A673 (cell line): ENCODE results near the gene BMP2K. TPM values are rescaled to one million over a fixed set of nuclear protein-coding genes. Genes with fewer than 3 reads are reported as not detected.

Source experiments
- BruUV-seq: library from RNA; stranded (reverse); fragments of 400-500 nt; replicated peaks from 2 replicates; lab custom pipeline; 2021; lab: Mats Ljungman, UMichigan
- CTCF ChIA-PET: fragments of 300-600 bp; sonication (Branson Sonifier 250); formaldehyde crosslinking; loops from one replicate; lab custom pipeline; 2022; ENCODE audit warnings: antibody characterized with exemption; lab: Charles Lee
- POLR2A ChIA-PET: fragments of 300-600 bp; sonication (Branson Sonifier 250); formaldehyde crosslinking; loops from one replicate; lab custom pipeline; 2022; ENCODE audit warnings: antibody characterized with exemption; ENCODE audit not compliant: low non-redundant PET; lab: Charles Lee
- DNase-seq: peaks from one replicate; pipeline ENCODE4 v3.0.0-alpha.2; 2015; ENCODE audit warnings: low spot score
- H3K27ac ChIP-seq: fragments of 200-600 bp; sonication (generic); 2 replicates; pipeline ENCODE4 v1.5.1; 2016; ENCODE audit warnings: mixed run types, low read depth, mild to moderate bottlenecking, mixed read lengths, antibody characterized with exemption, low read length; ENCODE audit not compliant: poor library complexity, severe bottlenecking
- H3K27me3 ChIP-seq: fragments of 200-600 bp; sonication (generic); replicated peaks from 2 replicates; pipeline ENCODE4 v1.6.1; 2017; ENCODE audit warnings: mixed run types, low read depth, mild to moderate bottlenecking, mixed read lengths, antibody characterized with exemption, low read length; ENCODE audit not compliant: insufficient read depth, poor library complexity
- H3K36me3 ChIP-seq: fragments of 200-600 bp; sonication (generic); 2 replicates; pipeline ENCODE4 v1.6.1; 2016; ENCODE audit warnings: mixed run types, mild to moderate bottlenecking, mixed read lengths, antibody characterized with exemption, low read length; ENCODE audit not compliant: insufficient read depth, poor library complexity, severe bottlenecking
- H3K4me1 ChIP-seq: fragments of 200-600 bp; sonication (generic); 2 replicates; pipeline ENCODE4 v1.6.1; 2017; ENCODE audit warnings: mixed run types, mild to moderate bottlenecking, mixed read lengths, antibody characterized with exemption, low read length; ENCODE audit not compliant: insufficient read depth, poor library complexity, severe bottlenecking
- H3K4me3 ChIP-seq: fragments of 200-600 bp; sonication (generic); 2 replicates; pipeline ENCODE4 v1.5.1; 2016; ENCODE audit warnings: low read depth, mixed run types, mild to moderate bottlenecking, mixed read lengths, low read length; ENCODE audit not compliant: poor library complexity, severe bottlenecking
- H3K9me3 ChIP-seq: fragments of 200-600 bp; sonication (generic); 2 replicates; pipeline ENCODE4 v1.6.1; 2016; ENCODE audit warnings: mixed run types, low read depth, mild to moderate bottlenecking, mixed read lengths, antibody characterized with exemption, low read length; ENCODE audit not compliant: poor library complexity, severe bottlenecking
- CTCF ChIP-seq: fragments of 300-800, 200-600 bp; sonication (generic); conservative IDR thresholded peaks from 2 replicates; pipeline ENCODE4 v1.5.1; 2017; ENCODE audit warnings: low read depth, mild to moderate bottlenecking, antibody characterized with exemption, low read length, moderate library complexity, mixed read lengths
- EZH2 ChIP-seq: fragments of 200-600 bp; sonication (generic); IDR thresholded peaks from 2 replicates; pipeline ENCODE4 v1.6.1; 2017; ENCODE audit warnings: borderline replicate concordance, low read depth, mild to moderate bottlenecking, mixed read lengths, antibody characterized with exemption, low read length; ENCODE audit not compliant: poor library complexity, severe bottlenecking
- intact Hi-C: fragments of 100-400 bp; cut with micrococcal nuclease; formaldehyde crosslinking; loops from one replicate; pipeline ENCODE4 v1.10.0; 2022; ENCODE audit not compliant: unreplicated experiment
- total RNA-seq: library from RNA; stranded (reverse); gene quantifications from 2 replicates; pipeline ENCODE4 v1.2.3, GENCODE V29; 2021

BMP2K gene
- total RNA-seq, 1 experiment from 2014 or later = 14.3 TPM

DNA sequence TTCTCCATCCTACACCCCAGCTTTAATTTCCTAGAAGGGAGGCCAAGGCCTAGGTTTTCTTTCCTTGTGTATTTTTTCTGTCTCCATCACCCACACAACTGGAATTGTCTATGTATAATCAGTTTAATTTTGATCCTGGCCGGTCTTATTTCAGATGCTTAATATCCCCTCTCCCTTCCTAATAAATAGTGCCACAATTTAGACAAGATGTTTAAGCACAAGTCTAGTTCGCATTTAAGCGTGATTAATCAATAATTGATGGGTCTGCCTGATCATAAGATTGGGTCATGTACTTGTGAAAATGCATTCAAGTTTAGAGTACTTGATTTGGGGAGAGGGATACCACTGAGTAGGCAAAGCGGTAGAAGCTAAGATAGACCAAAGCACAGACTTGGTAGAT, 2.4 kb downstream of the BMP2K start:
- Histone ChIP-seq H3K27ac (no peak overlapping the region), H3K4me3 (no peak overlapping the region), H3K27me3 (no peaks in the 10 kb centered on the region), H3K4me1 (peaks cover 13% of the 10 kb centered on the region), H3K36me3 (no peaks in the 10 kb centered on the region), H3K9me3 (no peaks in the 10 kb centered on the region)
- ChIA-PET CTCF (no interaction called here), POLR2A (no interaction called here)
- no TSS peak for BruUV-seq
- no peak for TF ChIP-seq EZH2
- TF ChIP-seq CTCF = no peak
- DNase-seq = no peak
- intact Hi-C loops = loop anchor here (5.0 to 10.0 kb wide), 2 partner anchors 84 to 134 kb away; no protein-coding TSS in a partner anchor

DNA sequence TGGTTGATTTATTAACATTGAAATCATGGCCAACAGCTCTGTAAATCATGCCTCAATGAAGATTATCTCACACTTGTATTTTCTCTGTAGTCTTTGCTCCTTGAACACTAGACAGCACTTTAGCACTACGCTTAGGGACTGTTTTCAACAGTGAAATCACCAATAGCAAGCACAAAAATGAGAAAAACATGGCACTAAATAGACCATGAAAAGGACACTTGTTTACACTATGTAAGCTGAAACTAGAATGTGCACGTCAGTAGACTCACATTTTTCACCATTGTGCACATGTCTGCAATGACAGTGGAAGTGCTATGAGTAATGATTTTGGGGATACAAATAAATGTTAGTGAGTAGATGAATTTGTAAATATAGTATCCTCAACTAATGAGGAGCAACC, 3.1 kb downstream of the BMP2K start:
- no peak overlapping the region for H3K4me3 ChIP-seq
- intact Hi-C loops = loop anchor here (5.0 to 10.0 kb wide), 2 partner anchors 83 to 134 kb away; no protein-coding TSS in a partner anchor
- TF ChIP-seq CTCF = no peak
- no peak for TF ChIP-seq EZH2
- H3K4me1 ChIP-seq = peaks cover 13% of the 10 kb centered on the region
- no TSS peak for BruUV-seq
- ChIA-PET POLR2A (no interaction called here), CTCF (no interaction called here)
- H3K27ac ChIP-seq = no peak overlapping the region
- H3K27me3 ChIP-seq = no peaks in the 10 kb centered on the region
- H3K9me3 ChIP-seq = no peaks in the 10 kb centered on the region
- DNase-seq = no peak
- no peaks in the 10 kb centered on the region for H3K36me3 ChIP-seq

DNA sequence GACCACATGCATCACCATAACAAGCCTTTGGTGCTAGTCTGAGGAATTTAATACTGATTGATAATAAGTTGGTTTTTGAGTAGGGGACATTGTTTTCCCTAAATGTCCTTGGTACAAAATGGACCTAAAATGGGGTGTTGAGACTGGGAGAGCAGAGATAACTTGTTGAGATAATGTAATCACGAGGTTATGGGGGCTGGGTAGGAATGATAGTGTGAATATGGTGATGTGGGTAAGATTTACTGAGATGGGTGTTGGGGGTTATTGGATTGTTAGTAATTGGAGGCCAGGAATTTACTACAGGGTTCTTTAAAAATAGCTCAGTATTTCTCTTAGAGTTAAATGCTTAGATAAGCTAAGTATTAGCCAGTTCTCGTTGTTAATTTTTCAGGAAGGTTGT, 3.9 kb downstream of the BMP2K start:
- intact Hi-C loops = no loop called here
- peaks cover 13% of the 10 kb centered on the region for H3K4me1 ChIP-seq

More for the DNA sequence above, 3.9 kb downstream of the BMP2K start:
- no peaks in the 10 kb centered on the region for H3K9me3 ChIP-seq
- CTCF ChIA-PET = no interaction called here
- H3K36me3 ChIP-seq = no peaks in the 10 kb centered on the region
- H3K4me3 ChIP-seq = no peak overlapping the region
- no peak for TF ChIP-seq EZH2
- no peak for TF ChIP-seq CTCF
- DNase-seq = no peak
- no peaks in the 10 kb centered on the region for H3K27me3 ChIP-seq
- BruUV-seq = no TSS peak
- POLR2A ChIA-PET = no interaction called here
- no peak overlapping the region for H3K27ac ChIP-seq
